Peyer's patch (tissue), 4 donors: ENCODE measurements around the gene GMNC.

Experiments
- POLR2A ChIP-seq, 2 donors: fragments of 450-650 bp; IDR thresholded peaks; one replicate each; pipeline ENCODE4 v1.5.1; 2017; ENCODE audit warnings: antibody characterized with exemption in 2 of 2, mild to moderate bottlenecking in 2 of 2, moderate library complexity in 2 of 2
- TF ChIP-seq, protein P1 (sequence below), 6 experiments: fragments of 450-650 bp in 4 of 6; fragments of 200-600 bp in 2 of 6; sonication (generic) in 1 of 6; IDR thresholded peaks; one replicate each; pipeline ENCODE4 v1.5.1; 2017 to 2019; ENCODE audit warnings: antibody characterized with exemption in 6 of 6, mild to moderate bottlenecking in 3 of 6, moderate library complexity in 1 of 6

DNA sequence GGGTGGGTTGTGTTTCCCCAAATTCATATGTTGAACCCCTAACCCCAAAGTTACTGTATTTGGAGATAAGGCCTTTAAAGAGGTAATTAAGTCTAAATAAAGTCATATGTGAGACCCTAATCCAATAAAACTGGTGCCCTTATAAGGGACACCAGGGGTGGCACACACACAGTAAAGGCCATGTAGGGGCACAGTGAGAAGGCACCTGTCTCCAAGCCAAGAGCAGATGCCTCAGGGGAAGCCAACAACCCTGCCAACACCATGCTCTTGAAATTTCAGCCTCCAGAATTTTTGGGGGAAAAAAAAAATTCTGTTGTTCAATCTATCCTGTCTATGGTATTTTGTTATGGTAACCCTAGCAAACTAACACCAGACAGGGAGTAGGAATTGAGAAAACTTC is 1.5 kb upstream of the GMNC start:
- TF ChIP-seq, protein P1, sequence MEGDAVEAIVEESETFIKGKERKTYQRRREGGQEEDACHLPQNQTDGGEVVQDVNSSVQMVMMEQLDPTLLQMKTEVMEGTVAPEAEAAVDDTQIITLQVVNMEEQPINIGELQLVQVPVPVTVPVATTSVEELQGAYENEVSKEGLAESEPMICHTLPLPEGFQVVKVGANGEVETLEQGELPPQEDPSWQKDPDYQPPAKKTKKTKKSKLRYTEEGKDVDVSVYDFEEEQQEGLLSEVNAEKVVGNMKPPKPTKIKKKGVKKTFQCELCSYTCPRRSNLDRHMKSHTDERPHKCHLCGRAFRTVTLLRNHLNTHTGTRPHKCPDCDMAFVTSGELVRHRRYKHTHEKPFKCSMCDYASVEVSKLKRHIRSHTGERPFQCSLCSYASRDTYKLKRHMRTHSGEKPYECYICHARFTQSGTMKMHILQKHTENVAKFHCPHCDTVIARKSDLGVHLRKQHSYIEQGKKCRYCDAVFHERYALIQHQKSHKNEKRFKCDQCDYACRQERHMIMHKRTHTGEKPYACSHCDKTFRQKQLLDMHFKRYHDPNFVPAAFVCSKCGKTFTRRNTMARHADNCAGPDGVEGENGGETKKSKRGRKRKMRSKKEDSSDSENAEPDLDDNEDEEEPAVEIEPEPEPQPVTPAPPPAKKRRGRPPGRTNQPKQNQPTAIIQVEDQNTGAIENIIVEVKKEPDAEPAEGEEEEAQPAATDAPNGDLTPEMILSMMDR (IDR thresholded peaks at IDR 0.05) = no peak
- no peak for TF ChIP-seq POLR2A (IDR thresholded peaks at IDR 0.05)
